Sigmoid colon (tissue), 7 donors: ENCODE measurements around the gene WDFY2. TPM values are rescaled to one million over a fixed set of nuclear protein-coding genes. Genes with fewer than 3 reads are reported as not detected.

Experiments used
- DNase-seq: peaks from one replicate; pipeline ENCODE4 v3.0.0-alpha.2; 2019
- H3K27ac ChIP-seq, 4 donors: fragments of 200-600 bp; sonication (generic); one replicate each; pipeline ENCODE4 v1.5.1; 2016 to 2019; ENCODE audit warnings: mild to moderate bottlenecking in 1 of 4
- H3K27me3 ChIP-seq, 3 donors: fragments of 200-600 bp; sonication (generic); one replicate each; pipeline ENCODE4 v1.5.1; 2019; ENCODE audit warnings: mild to moderate bottlenecking in 1 of 3
- H3K36me3 ChIP-seq, 4 donors: fragments of 200-600 bp; sonication (generic); one replicate each; pipeline ENCODE4 v1.5.1; 2016 to 2019
- H3K4me1 ChIP-seq, 4 donors: fragments of 200-600 bp; sonication (generic); one replicate each; pipeline ENCODE4 v1.5.1; 2017 to 2019
- H3K4me3 ChIP-seq, 4 donors: fragments of 200-600 bp; sonication (generic); one replicate each; pipeline ENCODE4 v1.5.1; 2017 to 2019; ENCODE audit warnings: mild to moderate bottlenecking in 2 of 4, moderate library complexity in 1 of 4
- H3K9me3 ChIP-seq, 4 donors: fragments of 200-600 bp in 3 of 4; sonication (generic) in 3 of 4; one replicate each; pipeline versions ENCODE4 v1.5.1 to v1.6.1; 2013 to 2019
- CTCF ChIP-seq, 4 experiments: fragments of 450-650 bp in 3 of 4; fragments of 200-600 bp in 1 of 4; IDR thresholded peaks; one replicate each; pipeline ENCODE4 v1.5.1; 2016 to 2019; ENCODE audit warnings: antibody characterized with exemption in 4 of 4, mild to moderate bottlenecking in 3 of 4, moderate library complexity in 2 of 4
- EP300 ChIP-seq, 4 donors: sonication (generic); formaldehyde crosslinking; IDR thresholded peaks; one replicate each; pipeline ENCODE4 v1.6.1; 2017; ENCODE audit warnings: antibody characterized with exemption in 4 of 4
- POLR2A ChIP-seq, 2 donors: fragments of 450-650 bp; IDR thresholded peaks; one replicate each; pipeline ENCODE4 v1.6.1; 2016; ENCODE audit warnings: antibody characterized with exemption in 2 of 2, mild to moderate bottlenecking in 2 of 2, moderate library complexity in 2 of 2
- POLR2AphosphoS5 ChIP-seq, 4 donors: sonication (generic); formaldehyde crosslinking; IDR thresholded peaks; one replicate each; pipeline ENCODE4 v1.6.1; 2017; ENCODE audit warnings: antibody characterized with exemption in 4 of 4
- WGBS, 2 donors: extraction: QIAGEN DNeasy Blood & Tissue Kit; methylation state at CpG; one replicate each; pipeline ENCODE4 v1.1.7; 2013; 5-methylcytosine and 5-hydroxymethylcytosine counted together
- intact Hi-C: fragments of 100-400 bp; cut with DNase I; formaldehyde crosslinking; loops from one replicate; pipeline ENCODE4 v1.15.1; 2023
- polyA plus RNA-seq, 3 donors: library from polyadenylated mRNA; stranded (reverse); fragments of 200-250 nt; gene quantifications; one replicate each; pipeline ENCODE4 v1.2.3, GENCODE V29; 2013
- total RNA-seq, 4 donors: library from RNA; depleted of rRNA; stranded (reverse); fragments of >200 nt; gene quantifications; one replicate each; pipeline ENCODE4 v1.1.0, GENCODE V29; 2016
- donor health status: healthy with polysubstance abuse.
- donor health status: Bipolar disorder and iron deficiency.
- donor health status: healthy.

WDFY2 gene
- total and polyA plus RNA-seq, 7 donors = 0.60 to 18.3 (median 7.3) TPM

DNA sequence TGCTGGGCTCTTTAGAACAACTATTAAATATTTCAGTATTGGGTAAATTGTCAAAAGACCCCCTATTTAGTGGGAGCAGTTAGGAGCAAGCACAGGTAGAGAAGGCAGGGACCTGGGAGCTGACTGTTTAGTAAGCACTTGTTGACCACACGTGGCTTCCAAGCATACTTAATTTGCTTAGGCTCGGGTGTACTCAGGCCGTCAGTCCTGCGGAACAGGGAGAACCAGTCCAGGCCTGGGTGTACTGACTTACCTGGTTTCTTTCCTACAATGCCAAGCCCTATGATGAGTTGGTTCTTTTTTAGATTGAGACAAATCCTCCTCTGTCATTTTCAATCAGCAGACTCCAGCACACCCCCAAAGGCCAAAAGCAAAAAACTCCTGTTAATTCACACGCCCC is 90.0 kb downstream of the WDFY2 start:
- Histone ChIP-seq H3K36me3 (no peaks in the 10 kb centered on the region), H3K27ac (no peak overlapping the region), H3K4me1 (no peaks in the 10 kb centered on the region), H3K9me3 (no peaks in the 10 kb centered on the region), H3K27me3 (no peaks in the 10 kb centered on the region), H3K4me3 (no peak overlapping the region)
- WGBS, 2 donors = 29 to 72% methylated on average over 5 of the region's 5 CpGs
- no peak for DNase-seq
- TF ChIP-seq EP300 (IDR thresholded peaks at IDR 0.05) = no peak
- TF ChIP-seq CTCF (IDR thresholded peaks at IDR 0.05) = no peak
- TF ChIP-seq POLR2AphosphoS5 (IDR thresholded peaks at IDR 0.05) = no peak
- no peak for TF ChIP-seq POLR2A (IDR thresholded peaks at IDR 0.05)
- intact Hi-C loops = no loop called here

- H3K27ac ChIP-seq = no peak overlapping the region
- H3K36me3 ChIP-seq = no peaks in the 10 kb centered on the region
- intact Hi-C loops = no loop called here
- no peak overlapping the region for H3K4me3 ChIP-seq
- DNase-seq = no peak
- no peaks in the 10 kb centered on the region for H3K4me1 ChIP-seq
- H3K9me3 ChIP-seq = no peaks in the 10 kb centered on the region
- WGBS, 2 donors = 90 to 92% methylated on average over 1 of the region's 1 CpG
- H3K27me3 ChIP-seq = no peaks in the 10 kb centered on the region
- no peak for TF ChIP-seq CTCF (IDR thresholded peaks at IDR 0.05)
- TF ChIP-seq POLR2A (IDR thresholded peaks at IDR 0.05) = no peak
- no peak for TF ChIP-seq EP300 (IDR thresholded peaks at IDR 0.05)
- TF ChIP-seq POLR2AphosphoS5 (IDR thresholded peaks at IDR 0.05) = no peak
These were observed 91.1 kb downstream of the WDFY2 start for GRCh38 chr13:51675385-51675784.

DNA sequence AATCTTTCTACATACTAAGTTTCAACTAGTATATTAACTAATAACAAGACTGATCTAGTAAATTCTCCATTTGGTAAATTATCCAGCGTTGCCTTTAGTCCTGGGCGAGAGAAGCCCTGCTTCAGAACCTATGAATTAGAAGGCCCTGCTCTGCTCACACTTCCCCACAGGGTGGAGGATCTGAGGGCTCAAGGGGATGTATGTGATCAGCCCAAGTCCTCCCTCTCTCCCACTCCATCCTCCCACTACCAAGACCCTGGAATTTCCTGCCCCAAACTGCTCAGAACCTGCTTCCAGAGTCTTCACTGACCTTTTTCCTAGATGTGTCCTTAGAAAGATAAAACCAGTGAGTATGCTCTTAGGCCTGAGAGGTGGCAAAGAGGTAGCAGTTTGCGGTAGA is 91.6 kb downstream of the WDFY2 start:
- intact Hi-C loops = no loop called here
- Histone ChIP-seq H3K27ac (no peak overlapping the region), H3K9me3 (no peaks in the 10 kb centered on the region), H3K4me1 (no peaks in the 10 kb centered on the region), H3K36me3 (no peaks in the 10 kb centered on the region), H3K4me3 (no peak overlapping the region), H3K27me3 (no peaks in the 10 kb centered on the region)
- 98 to 99% methylated on average over 3 of the region's 3 CpGs for WGBS, 2 donors
- DNase-seq = no peak
- TF ChIP-seq POLR2AphosphoS5 (IDR thresholded peaks at IDR 0.05) (no peak), POLR2A (IDR thresholded peaks at IDR 0.05) (no peak), EP300 (IDR thresholded peaks at IDR 0.05) (no peak), CTCF (IDR thresholded peaks at IDR 0.05) (no peak)

- no peaks in the 10 kb centered on the region for H3K9me3 ChIP-seq
- H3K27ac ChIP-seq = no peak overlapping the region
- no peak for TF ChIP-seq POLR2AphosphoS5 (IDR thresholded peaks at IDR 0.05)
- TF ChIP-seq CTCF (IDR thresholded peaks at IDR 0.05) = no peak
- TF ChIP-seq POLR2A (IDR thresholded peaks at IDR 0.05) = no peak
- TF ChIP-seq EP300 (IDR thresholded peaks at IDR 0.05) = no peak
- no peak overlapping the region for H3K4me3 ChIP-seq
- no peaks in the 10 kb centered on the region for H3K4me1 ChIP-seq
- no peaks in the 10 kb centered on the region for H3K27me3 ChIP-seq
- H3K36me3 ChIP-seq = no peaks in the 10 kb centered on the region
- WGBS, 2 donors = 97 to 99% methylated on average over 3 of the region's 3 CpGs
- DNase-seq = no peak
- intact Hi-C loops = no loop called here
These were observed 92.5 kb downstream of the WDFY2 start for GRCh38 chr13:51676739-51677138.

- H3K27me3 ChIP-seq = no peaks in the 10 kb centered on the region
- no peak overlapping the region for H3K27ac ChIP-seq
- H3K4me1 ChIP-seq = peaks cover 0 to 1% (median 0%) of the 10 kb centered on the region in 4 donors
- DNase-seq = no peak
- no peak overlapping the region for H3K4me3 ChIP-seq
- no peak for TF ChIP-seq POLR2A (IDR thresholded peaks at IDR 0.05)
- TF ChIP-seq POLR2AphosphoS5 (IDR thresholded peaks at IDR 0.05) = no peak
- TF ChIP-seq CTCF (IDR thresholded peaks at IDR 0.05) = no peak
- TF ChIP-seq EP300 (IDR thresholded peaks at IDR 0.05) = no peak
- intact Hi-C loops = no loop called here
- no peaks in the 10 kb centered on the region for H3K9me3 ChIP-seq
- no peaks in the 10 kb centered on the region for H3K36me3 ChIP-seq
These were observed 94.2 kb downstream of the WDFY2 start for GRCh38 chr13:51678420-51678819.
